ENCODE data around the gene INPP1.
"Not testable (repeated sequence)": the region's sequence is repeated elsewhere in the genome, so short reads cannot be mapped to it uniquely, and the experiment has no call there.

Gene INPP1

GRCh38 chr2:190311893-190312634, 31.3 kb upstream of the INPP1 start:
- TF ChIP-seq CTCF (IDR thresholded peaks at IDR 0.05; ENCODE audit: low read length, missing control alignments): no peak
- H3K4me3 ChIP-seq (replicated peaks; ENCODE audit: low read depth, low read length): no peak overlapping the region
- no peak for DNase-seq (ENCODE audit: low read depth)

- not testable (repeated sequence) for DNase-seq (ENCODE audit: low read depth); H3K4me3 ChIP-seq (replicated peaks; ENCODE audit: low read depth, low read length)
Observed at GRCh38 chr2:190312635-190313025, 30.8 kb upstream of the INPP1 start.

GRCh38 chr2:190313880-190314279, 29.5 kb upstream of the INPP1 start:
- TF ChIP-seq CTCF (IDR thresholded peaks at IDR 0.05; ENCODE audit: low read length, missing control alignments): no peak
- DNase-seq (ENCODE audit: low read depth): no peak
- no peak overlapping the region for H3K4me3 ChIP-seq (replicated peaks; ENCODE audit: low read depth, low read length)

GRCh38 chr2:190315273-190315672, 28.1 kb upstream of the INPP1 start:
- TF ChIP-seq CTCF (IDR thresholded peaks at IDR 0.05; ENCODE audit: low read length, missing control alignments): no peak
- DNase-seq (ENCODE audit: low read depth): no peak
- H3K4me3 ChIP-seq (replicated peaks; ENCODE audit: low read depth, low read length): no peak overlapping the region

GRCh38 chr2:190318514-190318913, 24.9 kb upstream of the INPP1 start:
- H3K4me3 ChIP-seq (replicated peaks; ENCODE audit: low read depth, low read length): peak overlapping the region; percentile 73
- no peak for DNase-seq (ENCODE audit: low read depth)
- TF ChIP-seq CTCF (IDR thresholded peaks at IDR 0.05; ENCODE audit: low read length, missing control alignments): no peak

GRCh38 chr2:190318931-190319554, 24.3 kb upstream of the INPP1 start:
- no peak for TF ChIP-seq CTCF (IDR thresholded peaks at IDR 0.05; ENCODE audit: low read length, missing control alignments)
- no peak for DNase-seq (ENCODE audit: low read depth)

GRCh38 chr2:190319555-190320498, 23.6 kb upstream of the INPP1 start, which contains the start of gene HIBCH:
TSS of gene HIBCH (minus strand) at chr2:190319826. CDS start at chr2:190319750, 76 bp downstream.
- peak; percentile 99 for DNase-seq (ENCODE audit: low read depth)
- peak within 1 kb of the TSS; percentile 73 for H3K4me3 ChIP-seq (replicated peaks; ENCODE audit: low read depth, low read length)
- peak; percentile 89 for TF ChIP-seq CTCF (IDR thresholded peaks at IDR 0.05; ENCODE audit: low read length, missing control alignments)

More at GRCh38 chr2:190318931-190319554, 24.3 kb upstream of the INPP1 start:
- H3K4me3 ChIP-seq (replicated peaks; ENCODE audit: low read depth, low read length): peak overlapping the region; percentile 73

All from fibroblast of pulmonary artery (primary cell).